ENCODE results near the gene CIAO2A.

The CIAO2A gene

GRCh38 chr15:64134345-64134829 is 40.7 kb upstream of the CIAO2A start:
- no peak for DNase-seq (ENCODE audit: low spot score)
- TF ChIP-seq CTCF (IDR thresholded peaks at IDR 0.05; ENCODE audit: extremely low read depth, missing control alignments): no peak

- no peak for TF ChIP-seq CTCF (IDR thresholded peaks at IDR 0.05; ENCODE audit: extremely low read depth, missing control alignments)
- DNase-seq (ENCODE audit: low spot score): no peak
Observed at GRCh38 chr15:64133623-64134344, 40.1 kb upstream of the CIAO2A start.

- no peak for TF ChIP-seq CTCF (IDR thresholded peaks at IDR 0.05; ENCODE audit: extremely low read depth, missing control alignments)
- no peak for DNase-seq (ENCODE audit: low spot score)
Observed at GRCh38 chr15:64132217-64132616, 38.6 kb upstream of the CIAO2A start.

GRCh38 chr15:64131547-64131946 is 37.9 kb upstream of the CIAO2A start:
- DNase-seq (ENCODE audit: low spot score): no peak
- no peak for TF ChIP-seq CTCF (IDR thresholded peaks at IDR 0.05; ENCODE audit: extremely low read depth, missing control alignments)

GRCh38 chr15:64130159-64130558 is 36.5 kb upstream of the CIAO2A start:
- TF ChIP-seq CTCF (IDR thresholded peaks at IDR 0.05; ENCODE audit: extremely low read depth, missing control alignments): no peak
- no peak for DNase-seq (ENCODE audit: low spot score)

- no peak for DNase-seq (ENCODE audit: low spot score)
- no peak for TF ChIP-seq CTCF (IDR thresholded peaks at IDR 0.05; ENCODE audit: extremely low read depth, missing control alignments)
Observed at GRCh38 chr15:64127521-64128270, 34.1 kb upstream of the CIAO2A start.

- DNase-seq (ENCODE audit: low spot score): no peak
- TF ChIP-seq CTCF (IDR thresholded peaks at IDR 0.05; ENCODE audit: extremely low read depth, missing control alignments): no peak
Observed at GRCh38 chr15:64125978-64126377, 32.3 kb upstream of the CIAO2A start.
